Colonic mucosa (tissue), 4 donors: Measurements from ENCODE around the gene MACROD2. TPM values are rescaled to one million over a fixed set of nuclear protein-coding genes. Genes with fewer than 3 reads are reported as not detected.
"Not testable (repeated sequence)": the region's sequence is repeated elsewhere in the genome, so short reads cannot be mapped to it uniquely, and the experiment has no call there.

ENCODE experiments used
- DNase-seq: peaks from one replicate; pipeline ENCODE4 v3.0.0-alpha.2; 2020
- H3K27ac ChIP-seq: fragments of 200-600 bp; one replicate; pipeline ENCODE4 v1.8.0; 2021
- H3K27me3 ChIP-seq: fragments of 200-600 bp; one replicate; pipeline ENCODE4 v1.8.0; 2021
- H3K36me3 ChIP-seq: fragments of 200-600 bp; one replicate; pipeline ENCODE4 v1.8.0; 2021
- H3K4me1 ChIP-seq: fragments of 200-600 bp; one replicate; pipeline ENCODE4 v1.8.0; 2021; ENCODE audit warnings: mild to moderate bottlenecking
- H3K4me3 ChIP-seq: fragments of 200-600 bp; one replicate; pipeline ENCODE4 v1.8.0; 2021
- H3K9ac ChIP-seq, 2 donors: one replicate each; pipeline ENCODE4 v1.7.0; 2013; ENCODE audit warnings: control low read depth in 2 of 2, low read depth in 2 of 2, low read length in 2 of 2
- H3K9me3 ChIP-seq: fragments of 200-600 bp; one replicate; pipeline ENCODE4 v1.8.0; 2021
- intact Hi-C: fragments of 100-400 bp; cut with DNase I; formaldehyde crosslinking; loops from one replicate; pipeline ENCODE4 v1.14.1; 2022
- total RNA-seq, 2 donors: library from RNA; stranded (reverse); fragmentation: NEBNext Ultra II Directional in 1 of 2; extraction: Animal tissue kit (Norgen Biotek cat#: 25700) in 1 of 2; gene quantifications; one replicate each; pipeline ENCODE4 v1.2.1, GENCODE V29; 2021
- TF ChIP-seq, protein P1 (sequence below): fragments of 200-600 bp; IDR thresholded peaks from one replicate; pipeline ENCODE4 v1.8.0; 2022; ENCODE audit warnings: antibody characterized with exemption, mild to moderate bottlenecking
- donor health status: healthy.
- donor health status: DM: no; HTN: no; CAD: no.
- donor health status: DM: no; HTN: no; CAD: no.

MACROD2 gene
- total RNA-seq, 2 donors from 2014 or later: 3.2 to 3.3 TPM

DNA sequence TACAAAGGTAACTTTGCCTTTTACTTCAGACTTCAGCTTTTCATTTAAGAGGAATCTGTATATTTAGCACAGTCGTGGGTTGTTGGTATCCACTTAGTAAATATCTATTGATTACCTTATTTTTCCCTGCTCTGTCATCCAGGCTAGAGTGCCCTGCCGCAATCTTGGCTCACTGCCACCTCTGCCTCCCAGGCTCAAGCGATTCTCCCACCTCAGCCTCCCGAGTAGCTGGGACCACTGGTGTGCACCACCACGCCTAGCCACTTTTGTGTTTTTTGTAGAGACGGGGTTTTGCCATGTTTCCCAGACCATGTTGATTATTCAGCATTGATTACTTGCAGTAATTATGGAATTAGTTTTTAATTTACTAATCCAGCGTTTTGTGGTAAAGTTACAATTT is 41.3 kb downstream of the MACROD2 start:
- no peaks in the 10 kb centered on the region for H3K27me3 ChIP-seq

DNA sequence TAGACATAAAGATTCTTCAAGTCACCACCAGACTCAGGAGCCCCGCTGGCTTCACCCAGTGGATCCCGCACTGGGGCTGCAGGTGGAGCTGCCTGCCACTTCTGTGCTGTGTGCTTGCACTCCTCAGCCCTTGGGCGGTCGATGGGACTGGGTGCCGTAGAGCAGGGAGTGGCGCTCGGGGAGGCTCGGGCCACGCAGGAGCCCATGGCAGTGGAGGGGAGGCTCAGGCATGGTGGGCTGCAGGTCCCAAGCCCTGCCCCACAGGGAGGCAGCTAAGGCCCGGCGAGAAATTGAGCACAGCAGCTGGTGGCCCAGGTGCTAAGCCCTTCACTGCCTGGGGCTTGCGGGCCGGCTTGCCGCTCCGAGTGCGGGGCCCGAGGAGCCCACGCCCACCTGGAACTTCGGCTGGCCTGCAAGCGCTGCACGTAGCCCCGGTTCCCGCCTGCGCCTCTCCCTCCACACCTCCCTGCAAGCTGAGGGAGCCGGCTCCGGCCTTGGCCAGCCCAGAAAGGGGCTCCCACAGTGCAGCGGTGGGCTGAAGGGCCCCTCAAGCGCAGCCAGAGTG is 49.5 kb downstream of the MACROD2 start:
- H3K9ac ChIP-seq, H3K4me3 ChIP-seq, DNase-seq, H3K27ac ChIP-seq, H3K27me3 ChIP-seq, H3K36me3 ChIP-seq, intact Hi-C loops, H3K9me3 ChIP-seq, H3K4me1 ChIP-seq: not testable (repeated sequence)

More for the DNA sequence above, 41.3 kb downstream of the MACROD2 start:
- no peak for DNase-seq
- Histone ChIP-seq H3K9ac (no peak overlapping the region), H3K4me3 (no peak overlapping the region), H3K9me3 (no peaks in the 10 kb centered on the region), H3K36me3 (no peaks in the 10 kb centered on the region), H3K27ac (no peak overlapping the region), H3K4me1 (no peaks in the 10 kb centered on the region)
- TF ChIP-seq, protein P1, sequence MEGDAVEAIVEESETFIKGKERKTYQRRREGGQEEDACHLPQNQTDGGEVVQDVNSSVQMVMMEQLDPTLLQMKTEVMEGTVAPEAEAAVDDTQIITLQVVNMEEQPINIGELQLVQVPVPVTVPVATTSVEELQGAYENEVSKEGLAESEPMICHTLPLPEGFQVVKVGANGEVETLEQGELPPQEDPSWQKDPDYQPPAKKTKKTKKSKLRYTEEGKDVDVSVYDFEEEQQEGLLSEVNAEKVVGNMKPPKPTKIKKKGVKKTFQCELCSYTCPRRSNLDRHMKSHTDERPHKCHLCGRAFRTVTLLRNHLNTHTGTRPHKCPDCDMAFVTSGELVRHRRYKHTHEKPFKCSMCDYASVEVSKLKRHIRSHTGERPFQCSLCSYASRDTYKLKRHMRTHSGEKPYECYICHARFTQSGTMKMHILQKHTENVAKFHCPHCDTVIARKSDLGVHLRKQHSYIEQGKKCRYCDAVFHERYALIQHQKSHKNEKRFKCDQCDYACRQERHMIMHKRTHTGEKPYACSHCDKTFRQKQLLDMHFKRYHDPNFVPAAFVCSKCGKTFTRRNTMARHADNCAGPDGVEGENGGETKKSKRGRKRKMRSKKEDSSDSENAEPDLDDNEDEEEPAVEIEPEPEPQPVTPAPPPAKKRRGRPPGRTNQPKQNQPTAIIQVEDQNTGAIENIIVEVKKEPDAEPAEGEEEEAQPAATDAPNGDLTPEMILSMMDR: no peak
- intact Hi-C loops: no loop called here

DNA sequence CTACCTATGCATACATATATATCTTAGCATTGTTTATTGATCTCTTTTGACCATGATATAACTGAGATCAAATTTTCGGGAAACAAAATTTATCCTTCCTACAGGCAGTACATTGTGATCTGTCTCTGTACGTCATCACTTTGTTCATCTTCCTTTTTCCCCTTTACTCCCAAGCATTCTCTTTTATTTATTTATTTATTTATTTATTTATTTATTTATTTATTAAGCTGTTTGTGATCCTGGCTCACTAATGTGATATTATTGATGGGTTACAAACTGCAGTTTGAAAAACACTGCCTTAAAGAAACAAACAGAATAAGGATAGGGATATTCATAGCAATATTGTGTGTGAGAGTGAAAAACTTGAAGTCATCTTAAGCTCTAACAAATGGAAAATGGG is 51.2 kb downstream of the MACROD2 start:
- Histone ChIP-seq H3K27ac (no peak overlapping the region), H3K9ac (no peak overlapping the region), H3K27me3 (no peaks in the 10 kb centered on the region), H3K36me3 (no peaks in the 10 kb centered on the region), H3K9me3 (no peaks in the 10 kb centered on the region), H3K4me1 (no peaks in the 10 kb centered on the region), H3K4me3 (no peak overlapping the region)
- intact Hi-C loops: no loop called here
- no peak for DNase-seq
- TF ChIP-seq, protein P1: no peak

DNA sequence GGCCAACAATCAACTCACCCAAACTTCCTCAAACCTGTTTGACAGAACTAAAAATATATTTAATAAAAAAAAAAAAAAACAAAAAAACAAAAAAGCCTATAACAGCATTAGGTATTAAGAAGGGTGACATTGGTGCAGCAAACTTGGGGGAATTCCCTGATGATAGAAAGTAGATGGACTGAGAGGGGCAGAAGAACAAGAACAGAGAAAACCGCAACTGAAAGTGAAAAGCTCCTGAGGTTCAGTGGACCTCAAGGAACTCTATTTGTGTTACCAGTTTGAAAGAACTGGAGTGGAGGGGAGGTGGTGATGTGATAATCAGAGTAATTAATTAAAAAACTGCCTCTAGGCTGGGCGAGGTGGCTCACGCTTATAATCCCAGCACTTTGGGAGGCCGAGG is 53.8 kb downstream of the MACROD2 start:
- Histone ChIP-seq H3K27me3 (no peaks in the 10 kb centered on the region), H3K9me3 (no peaks in the 10 kb centered on the region), H3K27ac (no peak overlapping the region), H3K36me3 (no peaks in the 10 kb centered on the region), H3K4me1 (no peaks in the 10 kb centered on the region), H3K9ac (no peak overlapping the region), H3K4me3 (no peak overlapping the region)
- no peak for DNase-seq
- intact Hi-C loops: no loop called here
- TF ChIP-seq, protein P1: no peak

DNA sequence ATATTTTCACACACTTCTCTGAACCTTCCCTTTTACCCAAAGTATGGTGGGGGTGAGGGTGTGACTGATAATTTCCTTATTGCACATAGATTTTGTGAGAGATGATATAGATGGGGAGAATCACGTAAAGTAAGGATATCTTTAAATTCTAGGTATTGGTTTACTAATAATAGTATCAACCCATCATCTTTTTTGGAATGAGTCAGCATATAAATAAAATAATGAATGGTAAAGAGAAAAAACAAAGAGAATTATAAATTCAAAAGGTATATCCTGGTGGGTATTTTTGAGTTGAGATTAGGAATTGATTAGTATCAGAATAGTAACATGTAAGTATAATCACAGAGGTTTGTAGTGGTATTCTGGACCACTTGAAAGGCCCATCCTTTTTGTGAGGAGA is 56.1 kb downstream of the MACROD2 start:
- Histone ChIP-seq H3K9ac (no peak overlapping the region), H3K27ac (no peak overlapping the region), H3K27me3 (no peaks in the 10 kb centered on the region), H3K9me3 (no peaks in the 10 kb centered on the region), H3K36me3 (no peaks in the 10 kb centered on the region), H3K4me1 (no peaks in the 10 kb centered on the region), H3K4me3 (no peak overlapping the region)
- TF ChIP-seq, protein P1: no peak
- intact Hi-C loops: no loop called here
- DNase-seq: no peak

DNA sequence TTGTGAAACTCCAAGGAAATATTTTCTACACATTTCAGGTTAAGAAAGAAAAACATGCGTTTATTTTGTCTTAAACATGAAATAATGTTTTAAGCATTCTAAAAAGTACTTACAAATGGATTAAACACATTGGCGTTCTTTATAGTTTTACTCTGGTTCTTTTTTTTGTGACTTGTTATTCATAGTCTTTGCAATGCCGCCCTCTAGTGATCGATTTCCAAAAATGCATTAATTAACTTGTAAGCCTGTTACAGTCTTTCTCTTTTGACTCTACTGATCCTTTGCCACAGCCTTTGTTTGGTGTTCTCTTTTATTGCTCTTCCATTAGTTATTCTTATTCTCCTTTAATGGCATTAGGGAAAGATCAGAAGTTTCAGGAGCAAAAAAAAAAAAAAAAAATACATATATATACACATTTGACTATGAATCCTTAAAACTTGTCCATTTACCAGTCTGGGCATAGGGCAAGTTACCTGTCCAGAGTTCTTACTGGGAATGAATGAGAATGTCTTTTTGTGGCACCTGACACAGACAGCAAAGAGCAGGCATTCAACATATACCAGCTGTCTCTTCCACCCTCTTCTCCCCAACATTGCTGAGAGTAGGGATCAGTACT is 59.9 kb downstream of the MACROD2 start:
- TF ChIP-seq, protein P1: peak; percentile 67
- H3K9me3 ChIP-seq: no peaks in the 10 kb centered on the region
- no peak overlapping the region for H3K4me3 ChIP-seq
- no peaks in the 10 kb centered on the region for H3K27me3 ChIP-seq
- DNase-seq: peak; percentile 52
- no peak overlapping the region for H3K27ac ChIP-seq
- intact Hi-C loops: loop anchor here (2.0 kb wide), 1 partner anchor 232 kb away; no protein-coding TSS in a partner anchor
- H3K36me3 ChIP-seq: no peaks in the 10 kb centered on the region
- no peak overlapping the region for H3K9ac ChIP-seq
- H3K4me1 ChIP-seq: no peaks in the 10 kb centered on the region
